Trophoblast cell (in vitro differentiated cells and primary cell): Measurements from ENCODE around the gene TSNAX.

Experiments
- DNase-seq, 2 donors: peaks; one replicate each; pipeline ENCODE4 v3.0.0-alpha.2; 2016
- H2AFZ ChIP-seq: 2 replicates; pipeline ENCODE4 v1.6.1; 2013; ENCODE audit warnings: low read length, moderate library complexity, mild to moderate bottlenecking; ENCODE audit not compliant: insufficient read depth, poor library complexity
- H2AK5ac ChIP-seq: 2 replicates; pipeline ENCODE4 v1.6.1; 2013; ENCODE audit warnings: mild to moderate bottlenecking, low read length
- H2BK120ac ChIP-seq: 2 replicates; pipeline ENCODE4 v1.6.1; 2013; ENCODE audit warnings: low read length, mild to moderate bottlenecking, moderate library complexity; ENCODE audit not compliant: insufficient read depth, poor library complexity
- H2BK12ac ChIP-seq: 2 replicates; pipeline ENCODE4 v1.6.1; 2013; ENCODE audit warnings: mild to moderate bottlenecking, low read length, moderate library complexity
- H2BK5ac ChIP-seq: 2 replicates; pipeline ENCODE4 v1.6.1; 2013; ENCODE audit warnings: low read length, low read depth, moderate library complexity, mild to moderate bottlenecking; ENCODE audit not compliant: poor library complexity
- H3K14ac ChIP-seq: 2 replicates; pipeline ENCODE4 v1.6.1; 2013; ENCODE audit warnings: mild to moderate bottlenecking, low read length
- H3K18ac ChIP-seq: 2 replicates; pipeline ENCODE4 v1.6.1; 2013; ENCODE audit warnings: mild to moderate bottlenecking, low read length
- H3K23ac ChIP-seq: 2 replicates; pipeline ENCODE4 v1.6.1; 2013; ENCODE audit warnings: low read length
- H3K27ac ChIP-seq: 2 replicates; pipeline ENCODE4 v1.5.1; 2013; ENCODE audit warnings: low read depth, mild to moderate bottlenecking, inconsistent platforms, low read length, moderate library complexity
- H3K27me3 ChIP-seq: 2 replicates; pipeline ENCODE4 v1.6.1; 2013; ENCODE audit warnings: inconsistent platforms, mild to moderate bottlenecking, low read length, moderate library complexity; ENCODE audit not compliant: insufficient read depth
- H3K36me3 ChIP-seq, 2 experiments: 1 replicate in 1 of 2; 2 replicates in 1 of 2; pipeline ENCODE4 v1.6.1; 2013; ENCODE audit warnings: low read length in 2 of 2, mild to moderate bottlenecking in 2 of 2, moderate library complexity in 1 of 2; ENCODE audit not compliant: insufficient read depth in 2 of 2, control insufficient read depth in 1 of 2
- H3K4ac ChIP-seq: 2 replicates; pipeline ENCODE4 v1.6.1; 2013; ENCODE audit warnings: low read depth, mild to moderate bottlenecking, low read length, moderate library complexity
- H3K4me1 ChIP-seq, 2 experiments: 1 replicate in 1 of 2; 2 replicates in 1 of 2; pipeline ENCODE4 v1.6.1; 2013; ENCODE audit warnings: low read length in 2 of 2, mild to moderate bottlenecking in 2 of 2, moderate library complexity in 1 of 2; ENCODE audit not compliant: insufficient read depth in 2 of 2, control insufficient read depth in 1 of 2
- H3K4me2 ChIP-seq: 2 replicates; pipeline ENCODE4 v1.6.1; 2013; ENCODE audit warnings: inconsistent platforms, mild to moderate bottlenecking, low read length, moderate library complexity
- H3K4me3 ChIP-seq: 2 replicates; pipeline ENCODE4 v1.5.1; 2013; ENCODE audit warnings: mild to moderate bottlenecking, low read depth, low read length, inconsistent platforms
- H3K79me1 ChIP-seq: one replicate; pipeline ENCODE4 v1.6.1; 2013; ENCODE audit warnings: low read length
- H3K79me2 ChIP-seq: 2 replicates; pipeline ENCODE4 v1.6.1; 2013; ENCODE audit warnings: low read length, mild to moderate bottlenecking; ENCODE audit not compliant: control insufficient read depth, insufficient read depth, poor library complexity
- H3K9ac ChIP-seq: 2 replicates; pipeline ENCODE4 v1.6.1; 2013; ENCODE audit warnings: mild to moderate bottlenecking, low read length
- H3K9me3 ChIP-seq: 2 replicates; pipeline ENCODE4 v1.6.1; 2013; ENCODE audit warnings: low read depth, mild to moderate bottlenecking, control low read depth, inconsistent platforms, low read length; ENCODE audit not compliant: insufficient read depth
- H4K12ac ChIP-seq: 2 replicates; pipeline ENCODE4 v1.6.1; 2013; ENCODE audit warnings: low read depth, mild to moderate bottlenecking, low read length, moderate library complexity
- H4K8ac ChIP-seq: 2 replicates; pipeline ENCODE4 v1.6.1; 2013; ENCODE audit warnings: low read depth, mild to moderate bottlenecking, low read length, moderate library complexity
- H4K91ac ChIP-seq: one replicate; pipeline ENCODE4 v1.6.1; 2013; ENCODE audit warnings: low read depth, mild to moderate bottlenecking, low read length, moderate library complexity
- WGBS: extraction: QIAGEN DNeasy Blood & Tissue Kit; methylation state at CpG from one replicate; pipeline ENCODE4 v1.1.7; 2013; ENCODE audit warnings: missing lambda C conversion rate; ENCODE audit not compliant: insufficient read length, insufficient coverage; ENCODE audit errors: extremely low coverage; 5-methylcytosine and 5-hydroxymethylcytosine counted together

The TSNAX gene

GRCh38 chr1:231485029-231485784 is 43.3 kb upstream of the TSNAX start:
- Histone ChIP-seq H2BK12ac (no peak overlapping the region), H4K8ac (no peak overlapping the region), H3K4ac (no peak overlapping the region), H3K9me3 (no peaks in the 10 kb centered on the region), H4K91ac (no peak overlapping the region), H3K18ac (no peak overlapping the region), H3K23ac (no peak overlapping the region), H3K9ac (no peak overlapping the region), H3K4me2 (no peak overlapping the region), H3K4me1 (no peaks in the 10 kb centered on the region), H3K79me1 (no peaks in the 10 kb centered on the region), H2AFZ (no peak overlapping the region), H4K12ac (no peak overlapping the region), H3K27ac (no peak overlapping the region), H3K79me2 (no peaks in the 10 kb centered on the region), H2BK5ac (no peak overlapping the region), H3K14ac (no peak overlapping the region), H3K36me3 (no peaks in the 10 kb centered on the region), H2BK120ac (no peak overlapping the region), H2AK5ac (no peak overlapping the region), H3K4me3 (no peak overlapping the region), H3K27me3 (no peaks in the 10 kb centered on the region)
- peak in 1 of 2 donors; percentile 15 for DNase-seq
- WGBS, result no CpG with 5 or more reads among the region's 6 CpGs

DNA sequence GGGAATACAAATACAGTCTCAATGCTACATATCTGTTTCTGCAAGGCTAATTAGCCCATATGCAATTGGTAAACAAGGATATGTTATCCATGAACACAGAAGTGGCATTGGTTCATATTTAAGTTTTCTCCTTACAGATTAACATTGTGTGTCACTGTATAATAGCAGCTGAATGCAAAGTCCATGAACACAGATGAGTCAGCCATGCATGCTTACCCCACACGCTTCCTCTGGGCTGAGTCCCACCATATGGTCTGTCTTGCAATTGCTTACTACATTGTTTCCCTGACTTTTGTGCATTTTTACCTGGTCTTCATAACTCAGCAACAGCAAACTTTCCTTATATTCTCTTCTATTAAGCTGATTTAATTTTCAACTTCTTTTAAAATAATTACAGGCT is 41.5 kb upstream of the TSNAX start:
- Histone ChIP-seq H3K79me1 (no peaks in the 10 kb centered on the region), H3K36me3 (no peaks in the 10 kb centered on the region), H3K9me3 (no peaks in the 10 kb centered on the region), H3K4me2 (no peak overlapping the region), H3K23ac (peak overlapping the region; percentile 94), H2BK5ac (no peak overlapping the region), H2BK120ac (no peak overlapping the region), H3K4me1 (no peaks in the 10 kb centered on the region), H4K12ac (no peak overlapping the region), H3K27me3 (no peaks in the 10 kb centered on the region), H2AK5ac (no peak overlapping the region), H3K4me3 (no peak overlapping the region), H3K27ac (no peak overlapping the region), H3K9ac (no peak overlapping the region), H4K8ac (no peak overlapping the region), H3K18ac (no peak overlapping the region), H2BK12ac (no peak overlapping the region), H3K79me2 (no peaks in the 10 kb centered on the region), H3K4ac (no peak overlapping the region), H4K91ac (no peak overlapping the region), H2AFZ (no peak overlapping the region), H3K14ac (no peak overlapping the region)
- no CpG with 5 or more reads among the region's 1 CpG for WGBS
- no peak for DNase-seq

DNA sequence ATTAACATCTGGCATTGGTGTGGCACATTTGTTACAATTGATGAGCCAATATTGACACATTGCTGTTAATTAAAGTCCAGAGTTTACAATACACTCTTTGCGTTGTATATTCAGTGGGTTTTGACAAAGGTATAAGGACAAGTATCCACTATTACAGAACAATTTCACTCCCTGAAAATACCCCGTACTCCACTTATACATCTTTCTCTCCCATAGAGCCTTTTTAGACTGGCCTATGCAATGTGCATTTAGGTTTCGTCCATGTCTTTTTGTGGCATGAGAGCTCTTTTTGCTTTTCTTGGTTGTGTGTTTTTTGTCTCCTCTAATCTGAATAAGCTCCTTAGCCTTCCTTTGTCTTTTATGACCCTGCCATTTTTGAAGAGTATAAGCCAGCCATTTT is 40.6 kb upstream of the TSNAX start:
- no peak for DNase-seq
- Histone ChIP-seq H2BK120ac (no peak overlapping the region), H3K4me2 (no peak overlapping the region), H3K27me3 (no peaks in the 10 kb centered on the region), H4K8ac (no peak overlapping the region), H3K4me3 (no peak overlapping the region), H3K36me3 (no peaks in the 10 kb centered on the region), H3K9ac (no peak overlapping the region), H3K23ac (no peak overlapping the region), H2AFZ (no peak overlapping the region), H3K18ac (no peak overlapping the region), H4K12ac (no peak overlapping the region), H2BK5ac (no peak overlapping the region), H3K27ac (no peak overlapping the region), H3K4me1 (no peaks in the 10 kb centered on the region), H3K79me1 (no peaks in the 10 kb centered on the region), H3K9me3 (no peaks in the 10 kb centered on the region), H4K91ac (no peak overlapping the region), H3K79me2 (no peaks in the 10 kb centered on the region), H2BK12ac (no peak overlapping the region), H2AK5ac (no peak overlapping the region), H3K14ac (no peak overlapping the region), H3K4ac (no peak overlapping the region)
- no CpG with 5 or more reads among the region's 3 CpGs for WGBS

DNA sequence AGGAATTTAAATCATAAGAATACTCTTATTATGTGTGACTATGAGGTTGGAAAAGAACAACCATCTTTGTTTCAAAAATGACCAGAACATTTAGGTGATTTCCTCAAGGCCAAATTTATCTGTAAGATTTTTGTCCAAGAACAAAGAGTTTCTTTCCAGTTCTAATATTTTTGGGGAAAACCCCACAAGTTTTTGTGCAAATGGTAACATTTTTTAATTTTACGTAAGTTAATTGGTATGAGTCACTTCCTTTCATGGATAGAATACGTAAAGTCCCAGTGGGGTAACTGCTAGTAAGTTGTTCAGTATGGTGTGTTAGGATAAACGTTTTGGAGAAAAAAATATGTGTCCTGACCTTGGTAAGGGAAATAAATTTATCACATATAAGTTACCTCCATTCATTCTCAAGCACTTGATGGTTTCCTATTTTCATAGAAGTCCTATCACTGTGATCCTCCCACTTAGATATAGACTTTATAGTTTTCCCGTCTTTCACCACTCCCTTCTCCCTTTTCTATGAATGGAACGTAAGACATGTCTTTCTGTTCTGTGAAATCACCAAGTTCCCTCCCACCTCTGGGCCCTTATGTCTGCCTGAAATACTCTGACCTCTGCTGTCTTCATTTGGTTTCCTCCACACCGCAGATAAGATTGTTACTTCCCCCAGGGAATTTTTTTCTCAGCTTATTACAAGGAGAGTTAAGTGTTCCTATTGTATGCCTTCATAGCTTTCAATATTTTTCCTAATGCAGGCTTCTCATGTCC is 34.9 kb upstream of the TSNAX start:
- H3K14ac ChIP-seq, result no peak overlapping the region
- H2BK120ac ChIP-seq, result no peak overlapping the region
- no peak overlapping the region for H2AFZ ChIP-seq
- H3K18ac ChIP-seq, result no peak overlapping the region
- H3K9me3 ChIP-seq, result peaks cover 2% of the 10 kb centered on the region
- H3K4ac ChIP-seq, result no peak overlapping the region
- H3K79me2 ChIP-seq, result no peaks in the 10 kb centered on the region
- H3K4me2 ChIP-seq, result no peak overlapping the region
- H2AK5ac ChIP-seq, result no peak overlapping the region
- H3K4me1 ChIP-seq, result no peaks in the 10 kb centered on the region
- no peak overlapping the region for H3K9ac ChIP-seq
- no peak overlapping the region for H3K27ac ChIP-seq
- H3K79me1 ChIP-seq, result no peaks in the 10 kb centered on the region
- no peak overlapping the region for H4K8ac ChIP-seq
- no peak overlapping the region for H4K91ac ChIP-seq
- WGBS, result no CpG with 5 or more reads among the region's 6 CpGs
- H4K12ac ChIP-seq, result no peak overlapping the region
- H3K36me3 ChIP-seq, result no peaks in the 10 kb centered on the region
- no peak overlapping the region for H2BK12ac ChIP-seq
- H3K23ac ChIP-seq, result no peak overlapping the region
- DNase-seq, result peak; percentile 61 to 77
- no peaks in the 10 kb centered on the region for H3K27me3 ChIP-seq
- no peak overlapping the region for H2BK5ac ChIP-seq
- no peak overlapping the region for H3K4me3 ChIP-seq
